ENCODE results near the gene SMIM38. TPM values are rescaled to one million over a fixed set of nuclear protein-coding genes. Genes with fewer than 3 reads are reported as not detected.

Gene SMIM38
- polyA plus RNA-seq, 1 experiment, result 0.09 TPM

- Histone ChIP-seq H3K27me3 (ENCODE audit: control insufficient read depth, insufficient read depth, low read length) (peaks cover 2% of the 10 kb centered on the region), H3K27ac (ENCODE audit: low read depth, low read length) (no peak overlapping the region), H3K4me3 (ENCODE audit: low read depth, low read length) (no peak overlapping the region), H3K9me3 (ENCODE audit: control insufficient read depth, insufficient read depth, low read length) (peaks cover 3% of the 10 kb centered on the region; the same call in 1 of the 2 replicates)
- ChIA-PET CTCF (no interaction called here), POLR2A (no interaction called here)
- TF ChIP-seq CTCF (IDR thresholded peaks at IDR 0.05; ENCODE audit: low read depth, low read length), result no peak
- DNase-seq (ENCODE audit: low read depth, low spot score), result no peak
Observed at GRCh38 chr11:69158301-69159149, 2.8 kb downstream of the SMIM38 start.

- Histone ChIP-seq H3K27ac (ENCODE audit: low read depth, low read length) (no peak overlapping the region), H3K27me3 (ENCODE audit: control insufficient read depth, insufficient read depth, low read length) (peaks cover 2% of the 10 kb centered on the region), H3K4me3 (ENCODE audit: low read depth, low read length) (no peak overlapping the region), H3K9me3 (ENCODE audit: control insufficient read depth, insufficient read depth, low read length) (peaks cover 6% of the 10 kb centered on the region)
- DNase-seq (ENCODE audit: low read depth, low spot score), result no peak
- CTCF ChIA-PET, result no interaction called here
- POLR2A ChIA-PET, result interaction anchor here (0.7 kb wide), 1 partner anchor 138 kb away, joined by 5 read pairs; no protein-coding TSS in a partner anchor
- no peak for TF ChIP-seq CTCF (IDR thresholded peaks at IDR 0.05; ENCODE audit: low read depth, low read length)
Observed at GRCh38 chr11:69159150-69159852, 3.6 kb downstream of the SMIM38 start.

GRCh38 chr11:69160296-69161116, 4.8 kb downstream of the SMIM38 start:
- no peak for TF ChIP-seq CTCF (IDR thresholded peaks at IDR 0.05; ENCODE audit: low read depth, low read length)
- no peak for DNase-seq (ENCODE audit: low read depth, low spot score)
- H3K27me3 ChIP-seq (ENCODE audit: control insufficient read depth, insufficient read depth, low read length), result peaks cover 2% of the 10 kb centered on the region
- H3K27ac ChIP-seq (ENCODE audit: low read depth, low read length), result no peak overlapping the region
- H3K4me3 ChIP-seq (ENCODE audit: low read depth, low read length), result no peak overlapping the region
- ChIA-PET CTCF (no interaction called here), POLR2A (no interaction called here)
- peaks cover 12% of the 10 kb centered on the region for H3K9me3 ChIP-seq (ENCODE audit: control insufficient read depth, insufficient read depth, low read length)

GRCh38 chr11:69161117-69161407, 5.3 kb downstream of the SMIM38 start:
- no peak for TF ChIP-seq CTCF (IDR thresholded peaks at IDR 0.05; ENCODE audit: low read depth, low read length)
- H3K4me3 ChIP-seq (ENCODE audit: low read depth, low read length), result no peak overlapping the region
- H3K27ac ChIP-seq (ENCODE audit: low read depth, low read length), result no peak overlapping the region
- peaks cover 2% of the 10 kb centered on the region for H3K27me3 ChIP-seq (ENCODE audit: control insufficient read depth, insufficient read depth, low read length)
- peaks cover 12% of the 10 kb centered on the region for H3K9me3 ChIP-seq (ENCODE audit: control insufficient read depth, insufficient read depth, low read length)
- no peak for DNase-seq (ENCODE audit: low read depth, low spot score)
- ChIA-PET POLR2A (no interaction called here), CTCF (no interaction called here)

Measured in AG04450 (cell line).